HG02678 (cell line): ENCODE measurements around the gene HCAR2.
"Not testable (repeated sequence)": the region's sequence is repeated elsewhere in the genome, so short reads cannot be mapped to it uniquely, and the experiment has no call there.

Experiments
- ATAC-seq: cut with Tn5 transposase; IDR thresholded peaks from one replicate; pipeline ENCODE4 v1.9.1; 2021; ENCODE audit warnings: mild to moderate bottlenecking, moderate library complexity; ENCODE audit not compliant: unreplicated experiment

The HCAR2 gene

GRCh38 chr12:122721057-122721545 is 17.9 kb upstream of the HCAR2 start:
- ATAC-seq = no peak

- not testable (repeated sequence) for ATAC-seq
Measured at GRCh38 chr12:122716658-122717057, 13.5 kb upstream of the HCAR2 start, which contains the start of gene HCAR3. Gene HCAR3, minus strand, starts transcription at chr12:122716811. Its CDS starts 74 bp downstream, at chr12:122716737.

GRCh38 chr12:122715211-122715610 is 12.1 kb upstream of the HCAR2 start:
- ATAC-seq = not testable (repeated sequence)

GRCh38 chr12:122713491-122714188 is 10.5 kb upstream of the HCAR2 start:
- ATAC-seq = not testable (repeated sequence)

- ATAC-seq = not testable (repeated sequence)
Measured at GRCh38 chr12:122711266-122711665, 8.1 kb upstream of the HCAR2 start.

- not testable (repeated sequence) for ATAC-seq
Measured at GRCh38 chr12:122710341-122710740, 7.2 kb upstream of the HCAR2 start.

- not testable (repeated sequence) for ATAC-seq
Measured at GRCh38 chr12:122709287-122709686, 6.1 kb upstream of the HCAR2 start.

- ATAC-seq = not testable (repeated sequence)
Measured at GRCh38 chr12:122703841-122704240, 684 bp upstream of the HCAR2 start.

- not testable (repeated sequence) for ATAC-seq
Measured at GRCh38 chr12:122701481-122701880, 1.7 kb downstream of the HCAR2 start.

- ATAC-seq = not testable (repeated sequence)
Measured at GRCh38 chr12:122700038-122700710, 3.0 kb downstream of the HCAR2 start.

- not testable (repeated sequence) for ATAC-seq
Measured at GRCh38 chr12:122696922-122697321, 6.2 kb downstream of the HCAR2 start.

GRCh38 chr12:122691566-122691965 is 11.6 kb downstream of the HCAR2 start:
- no peak for ATAC-seq

- no peak for ATAC-seq
Measured at GRCh38 chr12:122688291-122688690, 14.9 kb downstream of the HCAR2 start.

GRCh38 chr12:122687086-122687485 is 16.1 kb downstream of the HCAR2 start:
- no peak for ATAC-seq

GRCh38 chr12:122686538-122686937 is 16.6 kb downstream of the HCAR2 start:
- no peak for ATAC-seq

- ATAC-seq = no peak
Measured at GRCh38 chr12:122684297-122684813, 18.8 kb downstream of the HCAR2 start.

GRCh38 chr12:122681814-122682213 is 21.3 kb downstream of the HCAR2 start:
- ATAC-seq = no peak

GRCh38 chr12:122680989-122681388 is 22.2 kb downstream of the HCAR2 start:
- ATAC-seq = not testable (repeated sequence)

GRCh38 chr12:122676781-122677180 is 26.4 kb downstream of the HCAR2 start:
- not testable (repeated sequence) for ATAC-seq

GRCh38 chr12:122676015-122676414 is 27.1 kb downstream of the HCAR2 start:
- ATAC-seq = not testable (repeated sequence)

- ATAC-seq = no peak
Measured at GRCh38 chr12:122672515-122672914, 30.6 kb downstream of the HCAR2 start.
